OCI-LY7 (cell line): ENCODE results near the gene FGR. TPM values are rescaled to one million over a fixed set of nuclear protein-coding genes. Genes with fewer than 3 reads are reported as not detected.
A peak's percentile ranks its signal among the peaks of the same experiment; 100 is the strongest.

ENCODE experiments used
- BruUV-seq: library from RNA; stranded (reverse); fragments of 400-500 nt; replicated peaks from 2 replicates; lab custom pipeline; 2021; lab: Mats Ljungman, UMichigan
- CTCF ChIA-PET: fragments of 300-600 bp; sonication (Branson Sonifier 250); formaldehyde crosslinking; loops from one replicate; lab custom pipeline; 2022; ENCODE audit warnings: antibody characterized with exemption; ENCODE audit not compliant: unreplicated experiment; lab: Charles Lee
- POLR2A ChIA-PET: fragments of 300-600 bp; sonication (Branson Sonifier 250); formaldehyde crosslinking; loops from one replicate; lab custom pipeline; 2022; ENCODE audit warnings: antibody characterized with exemption; lab: Charles Lee
- DNase-seq: peaks from one replicate; pipeline ENCODE4 v3.0.0-alpha.2; 2015; ENCODE audit warnings: low spot score
- H2AFZ ChIP-seq: fragments of 200-600 bp; sonication (generic), shearing (Covaris generic); 2 replicates; pipeline ENCODE4 v1.6.1; 2014; ENCODE audit warnings: mild to moderate bottlenecking, antibody characterized with exemption, low read length, moderate library complexity
- H3K27ac ChIP-seq: fragments of 200-600 bp; sonication (generic); 2 replicates; pipeline ENCODE4 v1.5.1; 2014; ENCODE audit warnings: mixed run types, low read depth, mild to moderate bottlenecking, moderate library complexity, low read length, inconsistent platforms; ENCODE audit not compliant: poor library complexity, severe bottlenecking
- H3K36me3 ChIP-seq: fragments of 200-600 bp; sonication (generic); 2 replicates; pipeline ENCODE4 v1.6.1; 2014; ENCODE audit warnings: mild to moderate bottlenecking, antibody characterized with exemption, low read length, moderate library complexity, mixed read lengths; ENCODE audit not compliant: insufficient read depth
- H3K4me1 ChIP-seq: fragments of 200-600 bp; sonication (generic); 2 replicates; pipeline ENCODE4 v1.5.1; 2014; ENCODE audit warnings: mild to moderate bottlenecking, low read length; ENCODE audit not compliant: insufficient read depth, poor library complexity, severe bottlenecking
- H3K4me2 ChIP-seq: fragments of 200-600 bp; sonication (generic); 2 replicates; pipeline ENCODE4 v1.6.1; 2014; ENCODE audit warnings: mild to moderate bottlenecking, low read length
- H3K4me3 ChIP-seq: fragments of 200-600 bp; sonication (generic); 2 replicates; pipeline ENCODE4 v1.5.1; 2014; ENCODE audit warnings: mild to moderate bottlenecking, low read depth, low read length; ENCODE audit not compliant: poor library complexity, severe bottlenecking
- H3K79me2 ChIP-seq: fragments of 200-600 bp; sonication (generic); 2 replicates; pipeline ENCODE4 v1.6.1; 2016; ENCODE audit warnings: low read depth, mild to moderate bottlenecking, low read length, moderate library complexity, mixed read lengths; ENCODE audit not compliant: insufficient read depth
- H3K9me2 ChIP-seq: fragments of 200-600 bp; sonication (generic); 2 replicates; pipeline ENCODE4 v1.6.1; 2016; ENCODE audit warnings: mild to moderate bottlenecking, low read length, mixed read lengths; ENCODE audit not compliant: insufficient read depth
- H3K9me3 ChIP-seq: fragments of 200-600 bp; sonication (generic); 2 replicates; pipeline ENCODE4 v1.6.1; 2014; ENCODE audit warnings: mild to moderate bottlenecking, mixed run types, low read length, mixed read lengths
- H4K20me1 ChIP-seq: fragments of 200-600 bp; sonication (generic); 2 replicates; pipeline ENCODE4 v1.6.1; 2014; ENCODE audit warnings: mild to moderate bottlenecking, antibody characterized with exemption, low read length, moderate library complexity, mixed read lengths; ENCODE audit not compliant: insufficient read depth
- EZH2phosphoT487 ChIP-seq: fragments of 200-600 bp; sonication (generic); IDR thresholded peaks from 2 replicates; pipeline ENCODE4 v1.6.1; 2018; ENCODE audit warnings: low read depth, borderline replicate concordance, mild to moderate bottlenecking, mixed run types, antibody characterized with exemption, low read length, moderate library complexity, mixed read lengths
- intact Hi-C: fragments of 100-400 bp; cut with micrococcal nuclease; formaldehyde crosslinking; loops from one replicate; pipeline ENCODE4 v1.10.0; 2022; ENCODE audit not compliant: unreplicated experiment
- total RNA-seq, 2 experiments: library from RNA; depleted of rRNA in 1 of 2; stranded (reverse); fragments of >200 nt in 1 of 2; shearing (Covaris generic) in 1 of 2; gene quantifications; 2 replicates each; pipeline ENCODE4 v1.2.3, GENCODE V29; 2014 to 2022
- TF ChIP-seq, protein P1 (sequence below): fragments of 200-600 bp; sonication (generic); conservative IDR thresholded peaks from 2 replicates; pipeline ENCODE4 v1.5.1; 2014; ENCODE audit warnings: mild to moderate bottlenecking, antibody characterized with exemption, low read length, moderate library complexity, mixed read lengths

Gene FGR
- total RNA-seq, 2 experiments from 2014 or later: 1.2 to 2.2 TPM

DNA sequence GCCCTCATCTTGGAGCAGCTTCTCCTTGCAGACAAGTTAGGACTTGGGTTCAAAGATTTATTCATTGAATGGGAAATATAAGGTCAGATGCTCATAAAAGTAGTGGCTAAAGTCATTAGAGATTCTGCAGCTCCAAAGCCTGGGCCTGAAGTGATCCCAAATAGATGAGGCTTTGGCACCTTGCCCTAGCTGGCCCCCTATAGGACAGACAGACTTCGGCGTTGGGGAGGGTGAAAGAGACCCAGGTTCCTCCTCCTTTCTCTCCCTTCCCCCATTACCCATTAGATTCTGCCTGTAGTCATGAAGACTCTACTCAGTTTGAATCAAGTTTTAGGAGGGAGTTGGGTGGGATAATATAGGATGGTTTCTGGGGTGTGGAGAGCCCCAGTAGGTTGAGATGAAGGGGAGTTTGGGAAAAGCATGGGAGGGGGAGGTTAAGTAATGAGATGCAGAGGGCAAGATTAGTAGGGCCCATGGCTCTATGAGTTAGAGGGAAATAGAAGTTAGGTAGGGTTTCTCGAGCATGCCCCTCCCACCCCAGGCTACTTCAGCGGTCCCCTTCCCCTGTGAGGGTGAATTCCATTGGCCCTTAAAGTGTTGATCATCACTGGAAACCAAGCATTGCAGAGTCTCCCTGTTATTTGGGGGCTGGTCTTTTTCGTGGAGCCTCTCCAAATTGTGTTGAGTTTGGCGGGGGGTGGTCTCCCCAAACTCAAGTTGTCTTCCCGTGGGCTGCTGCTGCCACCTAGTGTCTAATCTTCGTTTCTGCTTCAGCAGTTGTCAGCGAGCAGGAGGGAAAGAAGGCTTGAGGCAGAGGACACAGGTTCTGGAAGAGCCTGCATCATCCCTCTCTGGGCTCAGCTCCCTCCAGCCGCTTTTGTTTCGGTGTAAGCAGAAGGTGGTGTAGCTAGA is 28.9 kb downstream of the FGR start:
- H3K27ac ChIP-seq: peak overlapping the region; percentile 44

DNA sequence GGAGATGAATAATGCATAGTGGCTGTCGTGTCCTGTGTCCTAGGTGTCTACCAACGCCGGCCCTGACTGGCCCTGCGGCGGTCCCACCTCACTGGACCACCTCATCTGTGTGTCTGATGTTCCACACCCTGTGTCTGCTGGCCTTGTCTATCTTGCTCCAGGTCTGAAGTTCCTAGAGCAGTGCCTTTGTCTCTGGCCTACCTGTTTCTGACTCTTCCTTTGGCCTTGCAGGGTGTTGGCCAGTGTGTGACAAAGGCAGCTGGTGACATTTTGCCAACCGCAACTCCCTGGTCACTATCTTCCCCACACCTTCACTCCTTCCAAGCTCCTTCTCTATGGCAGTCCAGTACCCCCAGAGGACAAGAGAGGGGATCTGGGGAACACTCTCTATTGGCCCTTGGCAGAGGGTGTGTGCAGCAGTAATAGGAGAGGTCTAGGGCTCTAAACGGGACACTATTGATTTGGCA is 29.7 kb downstream of the FGR start:
- Histone ChIP-seq H3K79me2 (no peaks in the 10 kb centered on the region), H3K4me1 (peaks cover 76% of the 10 kb centered on the region), H4K20me1 (no peaks in the 10 kb centered on the region), H3K4me2 (no peak overlapping the region), H3K4me3 (no peak overlapping the region), H3K9me2 (no peaks in the 10 kb centered on the region), H2AFZ (no peak overlapping the region), H3K27ac (no peak overlapping the region), H3K9me3 (no peaks in the 10 kb centered on the region), H3K36me3 (no peaks in the 10 kb centered on the region)
- TF ChIP-seq EZH2phosphoT487: no peak
- TF ChIP-seq, protein P1, sequence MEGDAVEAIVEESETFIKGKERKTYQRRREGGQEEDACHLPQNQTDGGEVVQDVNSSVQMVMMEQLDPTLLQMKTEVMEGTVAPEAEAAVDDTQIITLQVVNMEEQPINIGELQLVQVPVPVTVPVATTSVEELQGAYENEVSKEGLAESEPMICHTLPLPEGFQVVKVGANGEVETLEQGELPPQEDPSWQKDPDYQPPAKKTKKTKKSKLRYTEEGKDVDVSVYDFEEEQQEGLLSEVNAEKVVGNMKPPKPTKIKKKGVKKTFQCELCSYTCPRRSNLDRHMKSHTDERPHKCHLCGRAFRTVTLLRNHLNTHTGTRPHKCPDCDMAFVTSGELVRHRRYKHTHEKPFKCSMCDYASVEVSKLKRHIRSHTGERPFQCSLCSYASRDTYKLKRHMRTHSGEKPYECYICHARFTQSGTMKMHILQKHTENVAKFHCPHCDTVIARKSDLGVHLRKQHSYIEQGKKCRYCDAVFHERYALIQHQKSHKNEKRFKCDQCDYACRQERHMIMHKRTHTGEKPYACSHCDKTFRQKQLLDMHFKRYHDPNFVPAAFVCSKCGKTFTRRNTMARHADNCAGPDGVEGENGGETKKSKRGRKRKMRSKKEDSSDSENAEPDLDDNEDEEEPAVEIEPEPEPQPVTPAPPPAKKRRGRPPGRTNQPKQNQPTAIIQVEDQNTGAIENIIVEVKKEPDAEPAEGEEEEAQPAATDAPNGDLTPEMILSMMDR: no peak
- intact Hi-C loops: no loop called here
- no TSS peak for BruUV-seq
- CTCF ChIA-PET: interaction anchor here (0.6 kb wide), 1 partner anchor 189 kb away, joined by 3 read pairs; no protein-coding TSS in a partner anchor
- DNase-seq: no peak
- POLR2A ChIA-PET: no interaction called here

More for the DNA sequence above, 28.9 kb downstream of the FGR start:
- ChIA-PET POLR2A (interaction anchor here (0.6 to 5.3 kb wide), 3 partner anchors 56 to 80 kb away, joined by 3 to 34 read pairs (median 3); no protein-coding TSS in a partner anchor), CTCF (interaction anchor here (0.6 to 1.5 kb wide), 11 partner anchors 44 to 306 kb away, joined by 3 to 10 read pairs (median 4); no protein-coding TSS in a partner anchor)
- peaks cover 76% of the 10 kb centered on the region for H3K4me1 ChIP-seq
- intact Hi-C loops: loop anchor here (1.0 kb wide), 4 partner anchors 203 to 305 kb away; no protein-coding TSS in a partner anchor
- no peaks in the 10 kb centered on the region for H3K36me3 ChIP-seq
- no TSS peak for BruUV-seq
- H3K9me3 ChIP-seq: no peaks in the 10 kb centered on the region
- no peak overlapping the region for H3K4me3 ChIP-seq
- H4K20me1 ChIP-seq: no peaks in the 10 kb centered on the region
- no peaks in the 10 kb centered on the region for H3K79me2 ChIP-seq
- peak; percentile 79 for DNase-seq
- no peak for TF ChIP-seq EZH2phosphoT487
- TF ChIP-seq, protein P1: peak; percentile 94
- H3K9me2 ChIP-seq: no peaks in the 10 kb centered on the region
- H3K4me2 ChIP-seq: peak overlapping the region; percentile 37
- peak overlapping the region; percentile 67 for H2AFZ ChIP-seq
